Sigmoid colon (tissue), 7 donors: ENCODE data around the gene ROBO1. TPM values are rescaled to one million over a fixed set of nuclear protein-coding genes. Genes with fewer than 3 reads are reported as not detected.

Experiments
- DNase-seq: peaks from one replicate; pipeline ENCODE4 v3.0.0-alpha.2; 2019
- H3K27ac ChIP-seq, 4 donors: fragments of 200-600 bp; sonication (generic); one replicate each; pipeline ENCODE4 v1.5.1; 2016 to 2019; ENCODE audit warnings: mild to moderate bottlenecking in 1 of 4
- H3K27me3 ChIP-seq, 3 donors: fragments of 200-600 bp; sonication (generic); one replicate each; pipeline ENCODE4 v1.5.1; 2019; ENCODE audit warnings: mild to moderate bottlenecking in 1 of 3
- H3K36me3 ChIP-seq, 4 donors: fragments of 200-600 bp; sonication (generic); one replicate each; pipeline ENCODE4 v1.5.1; 2016 to 2019
- H3K4me1 ChIP-seq, 4 donors: fragments of 200-600 bp; sonication (generic); one replicate each; pipeline ENCODE4 v1.5.1; 2017 to 2019
- H3K4me3 ChIP-seq, 4 donors: fragments of 200-600 bp; sonication (generic); one replicate each; pipeline ENCODE4 v1.5.1; 2017 to 2019; ENCODE audit warnings: mild to moderate bottlenecking in 2 of 4, moderate library complexity in 1 of 4
- H3K9me3 ChIP-seq, 4 donors: fragments of 200-600 bp in 3 of 4; sonication (generic) in 3 of 4; one replicate each; pipeline versions ENCODE4 v1.5.1 to v1.6.1; 2013 to 2019
- EP300 ChIP-seq, 4 donors: sonication (generic); formaldehyde crosslinking; IDR thresholded peaks; one replicate each; pipeline ENCODE4 v1.6.1; 2017; ENCODE audit warnings: antibody characterized with exemption in 4 of 4
- POLR2A ChIP-seq, 2 donors: fragments of 450-650 bp; IDR thresholded peaks; one replicate each; pipeline ENCODE4 v1.6.1; 2016; ENCODE audit warnings: antibody characterized with exemption in 2 of 2, mild to moderate bottlenecking in 2 of 2, moderate library complexity in 2 of 2
- POLR2AphosphoS5 ChIP-seq, 4 donors: sonication (generic); formaldehyde crosslinking; IDR thresholded peaks; one replicate each; pipeline ENCODE4 v1.6.1; 2017; ENCODE audit warnings: antibody characterized with exemption in 4 of 4
- WGBS, 2 donors: extraction: QIAGEN DNeasy Blood & Tissue Kit; methylation state at CpG; one replicate each; pipeline ENCODE4 v1.1.7; 2013; 5-methylcytosine and 5-hydroxymethylcytosine counted together
- intact Hi-C: fragments of 100-400 bp; cut with DNase I; formaldehyde crosslinking; loops from one replicate; pipeline ENCODE4 v1.15.1; 2023
- polyA plus RNA-seq, 3 donors: library from polyadenylated mRNA; stranded (reverse); fragments of 200-250 nt; gene quantifications; one replicate each; pipeline ENCODE4 v1.2.3, GENCODE V29; 2013
- total RNA-seq, 4 donors: library from RNA; depleted of rRNA; stranded (reverse); fragments of >200 nt; gene quantifications; one replicate each; pipeline ENCODE4 v1.1.0, GENCODE V29; 2016
- TF ChIP-seq, protein P1 (sequence below), 4 experiments: fragments of 450-650 bp in 3 of 4; fragments of 200-600 bp in 1 of 4; IDR thresholded peaks; one replicate each; pipeline ENCODE4 v1.5.1; 2016 to 2019; ENCODE audit warnings: antibody characterized with exemption in 4 of 4, mild to moderate bottlenecking in 3 of 4, moderate library complexity in 2 of 4
- donor health status: healthy with polysubstance abuse.
- donor health status: Bipolar disorder and iron deficiency.
- donor health status: healthy.

The ROBO1 gene
- total and polyA plus RNA-seq, 7 donors: 0.69 to 45.7 (median 32.4) TPM

DNA sequence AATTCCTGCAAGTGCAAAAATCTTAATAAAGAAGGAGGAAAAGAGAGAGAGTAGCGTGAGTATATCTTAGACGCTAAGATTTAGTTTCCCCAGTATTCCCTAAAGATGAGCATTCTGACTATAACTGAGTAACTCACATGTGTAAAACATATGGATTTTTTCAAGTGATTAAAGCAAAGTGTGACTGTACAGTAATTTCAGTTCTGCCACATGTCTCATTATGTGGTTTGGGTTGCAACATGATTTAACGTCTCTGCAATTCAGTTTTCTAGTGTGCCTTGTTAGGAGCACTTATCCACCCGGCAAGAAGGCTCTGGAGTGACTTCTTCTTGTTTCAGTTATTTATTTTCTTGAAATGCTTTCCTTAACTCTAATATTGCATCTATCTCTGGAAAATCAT lies 514.1 kb downstream of the ROBO1 start:
- H3K27me3 ChIP-seq: no peaks in the 10 kb centered on the region
- TF ChIP-seq EP300 (IDR thresholded peaks at IDR 0.05) (no peak), POLR2A (IDR thresholded peaks at IDR 0.05) (no peak), POLR2AphosphoS5 (IDR thresholded peaks at IDR 0.05) (no peak)
- TF ChIP-seq, protein P1, sequence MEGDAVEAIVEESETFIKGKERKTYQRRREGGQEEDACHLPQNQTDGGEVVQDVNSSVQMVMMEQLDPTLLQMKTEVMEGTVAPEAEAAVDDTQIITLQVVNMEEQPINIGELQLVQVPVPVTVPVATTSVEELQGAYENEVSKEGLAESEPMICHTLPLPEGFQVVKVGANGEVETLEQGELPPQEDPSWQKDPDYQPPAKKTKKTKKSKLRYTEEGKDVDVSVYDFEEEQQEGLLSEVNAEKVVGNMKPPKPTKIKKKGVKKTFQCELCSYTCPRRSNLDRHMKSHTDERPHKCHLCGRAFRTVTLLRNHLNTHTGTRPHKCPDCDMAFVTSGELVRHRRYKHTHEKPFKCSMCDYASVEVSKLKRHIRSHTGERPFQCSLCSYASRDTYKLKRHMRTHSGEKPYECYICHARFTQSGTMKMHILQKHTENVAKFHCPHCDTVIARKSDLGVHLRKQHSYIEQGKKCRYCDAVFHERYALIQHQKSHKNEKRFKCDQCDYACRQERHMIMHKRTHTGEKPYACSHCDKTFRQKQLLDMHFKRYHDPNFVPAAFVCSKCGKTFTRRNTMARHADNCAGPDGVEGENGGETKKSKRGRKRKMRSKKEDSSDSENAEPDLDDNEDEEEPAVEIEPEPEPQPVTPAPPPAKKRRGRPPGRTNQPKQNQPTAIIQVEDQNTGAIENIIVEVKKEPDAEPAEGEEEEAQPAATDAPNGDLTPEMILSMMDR (IDR thresholded peaks at IDR 0.05): no peak
- no peaks in the 10 kb centered on the region for H3K9me3 ChIP-seq
- intact Hi-C loops: no loop called here
- H3K27ac ChIP-seq: no peak overlapping the region
- no peaks in the 10 kb centered on the region for H3K4me1 ChIP-seq
- H3K36me3 ChIP-seq: no peaks in the 10 kb centered on the region
- H3K4me3 ChIP-seq: no peak overlapping the region
- 77 to 80% methylated on average over 4 of the region's 4 CpGs for WGBS, 2 donors
- no peak for DNase-seq

DNA sequence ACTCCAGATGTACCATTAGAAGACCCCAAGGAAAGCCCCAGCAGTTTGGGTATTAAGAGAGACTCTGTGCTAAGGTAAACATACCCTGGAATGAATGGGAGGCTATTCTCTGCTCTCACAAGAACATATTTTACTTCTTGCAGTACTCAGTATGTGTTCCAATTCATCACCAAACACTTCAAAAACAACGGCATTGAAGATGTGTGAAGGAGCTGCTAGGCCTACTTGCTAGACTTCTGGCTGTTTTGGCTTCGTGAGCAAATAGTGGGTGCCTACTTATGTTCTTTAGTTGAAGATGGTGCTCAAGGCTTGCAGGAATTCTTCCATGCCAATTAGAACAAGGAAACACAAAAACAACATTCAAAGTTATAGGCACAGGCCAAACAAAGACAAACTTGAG lies 514.5 kb downstream of the ROBO1 start:
- H3K36me3 ChIP-seq: no peaks in the 10 kb centered on the region
- no peak overlapping the region for H3K4me3 ChIP-seq
- TF ChIP-seq, protein P1 (IDR thresholded peaks at IDR 0.05): no peak
- TF ChIP-seq POLR2A (IDR thresholded peaks at IDR 0.05): no peak
- no peak for TF ChIP-seq POLR2AphosphoS5 (IDR thresholded peaks at IDR 0.05)
- TF ChIP-seq EP300 (IDR thresholded peaks at IDR 0.05): no peak
- no peak overlapping the region for H3K27ac ChIP-seq
- H3K27me3 ChIP-seq: no peaks in the 10 kb centered on the region
- peaks cover 0 to 3% (median 0%) of the 10 kb centered on the region in 4 donors for H3K4me1 ChIP-seq
- no peak for DNase-seq
- WGBS, 2 donors: 67 to 70% methylated on average over 2 of the region's 2 CpGs
- no peaks in the 10 kb centered on the region for H3K9me3 ChIP-seq
- intact Hi-C loops: no loop called here

DNA sequence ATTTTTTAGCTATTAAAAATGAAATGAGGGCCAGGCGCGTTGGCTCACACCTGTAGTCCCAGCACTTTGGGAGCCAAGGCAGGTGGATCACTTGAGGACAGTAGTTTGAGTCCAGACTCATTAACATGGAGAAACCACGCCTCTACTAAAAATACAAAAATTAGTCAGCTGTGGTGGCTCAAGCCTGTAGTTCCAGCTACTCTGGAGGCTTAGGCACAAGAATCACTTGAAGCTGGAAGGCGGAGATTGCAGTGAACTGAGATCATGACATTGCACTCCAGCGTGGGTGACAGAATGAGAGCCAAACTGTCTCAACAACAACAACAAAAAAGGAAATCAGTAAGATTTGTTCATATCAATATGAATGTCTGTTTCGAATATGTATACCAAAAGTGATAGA lies 517.1 kb downstream of the ROBO1 start:
- intact Hi-C loops: no loop called here
- 83 to 84% methylated on average over 6 of the region's 6 CpGs for WGBS, 2 donors
- DNase-seq: no peak

DNA sequence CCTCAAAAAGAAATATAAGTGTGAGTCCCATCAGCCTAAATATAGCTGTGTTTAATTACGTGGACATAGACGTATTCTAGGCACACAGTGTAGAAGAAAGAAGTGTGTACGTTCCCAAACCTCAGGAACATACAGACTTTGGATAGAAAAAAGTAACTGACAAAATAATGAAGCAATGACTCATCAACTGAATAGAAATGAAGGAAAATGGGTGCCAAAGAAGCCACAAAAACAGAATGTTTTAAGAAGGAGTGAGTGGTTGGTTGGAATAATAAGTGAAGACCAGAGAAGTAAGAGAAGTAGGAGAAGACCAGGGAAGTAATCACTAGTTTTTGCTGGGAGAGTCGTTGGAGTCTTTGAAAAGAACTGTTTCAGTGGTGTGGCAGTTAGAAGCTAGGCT lies 518.1 kb downstream of the ROBO1 start:
- Histone ChIP-seq H3K27me3 (no peaks in the 10 kb centered on the region), H3K36me3 (no peaks in the 10 kb centered on the region), H3K4me3 (no peak overlapping the region), H3K4me1 (peaks cover 0 to 16% (median 12%) of the 10 kb centered on the region in 4 donors), H3K27ac (no peak overlapping the region), H3K9me3 (no peaks in the 10 kb centered on the region)
- TF ChIP-seq POLR2A (IDR thresholded peaks at IDR 0.05): no peak
- TF ChIP-seq, protein P1 (IDR thresholded peaks at IDR 0.05): no peak
- no peak for TF ChIP-seq POLR2AphosphoS5 (IDR thresholded peaks at IDR 0.05)
- no peak for TF ChIP-seq EP300 (IDR thresholded peaks at IDR 0.05)
- 68 to 83% methylated on average over 4 of the region's 4 CpGs for WGBS, 2 donors
- intact Hi-C loops: no loop called here
- no peak for DNase-seq

More for the DNA sequence above, 517.1 kb downstream of the ROBO1 start:
- H3K27me3 ChIP-seq: no peaks in the 10 kb centered on the region
- no peaks in the 10 kb centered on the region for H3K9me3 ChIP-seq
- no peak for TF ChIP-seq POLR2AphosphoS5 (IDR thresholded peaks at IDR 0.05)
- TF ChIP-seq, protein P1 (IDR thresholded peaks at IDR 0.05): no peak
- TF ChIP-seq POLR2A (IDR thresholded peaks at IDR 0.05): no peak
- no peak for TF ChIP-seq EP300 (IDR thresholded peaks at IDR 0.05)
- no peaks in the 10 kb centered on the region for H3K36me3 ChIP-seq
- H3K27ac ChIP-seq: no peak overlapping the region
- peaks cover 0 to 16% (median 12%) of the 10 kb centered on the region in 4 donors for H3K4me1 ChIP-seq
- H3K4me3 ChIP-seq: no peak overlapping the region

DNA sequence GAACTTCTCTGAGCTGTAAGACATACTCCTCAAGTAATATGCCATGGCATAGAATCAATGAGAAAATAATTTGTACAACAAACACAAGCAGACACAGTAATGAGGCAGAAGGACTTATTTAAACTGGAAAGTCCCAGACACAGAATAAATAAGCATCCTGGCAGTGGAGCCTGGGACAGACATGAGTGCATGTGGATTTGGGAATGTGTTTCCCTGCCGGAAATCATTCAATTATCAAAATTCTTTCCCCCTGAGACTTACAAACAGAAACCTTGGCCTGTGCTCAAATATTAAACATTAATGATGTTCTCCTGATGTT lies 520.1 kb downstream of the ROBO1 start:
- TF ChIP-seq EP300 (IDR thresholded peaks at IDR 0.05) (no peak), POLR2AphosphoS5 (IDR thresholded peaks at IDR 0.05) (no peak), POLR2A (IDR thresholded peaks at IDR 0.05) (no peak)
- TF ChIP-seq, protein P1 (IDR thresholded peaks at IDR 0.05): no peak
- Histone ChIP-seq H3K4me3 (no peak overlapping the region), H3K9me3 (no peaks in the 10 kb centered on the region), H3K36me3 (no peaks in the 10 kb centered on the region), H3K27me3 (no peaks in the 10 kb centered on the region), H3K4me1 (peaks cover 0 to 16% (median 12%) of the 10 kb centered on the region in 4 donors), H3K27ac (peak overlapping the region in 3 of 4 donors; percentile 39 to 44 (median 41))
- intact Hi-C loops: no loop called here
- 66 to 70% methylated on average over 1 of the region's 1 CpG for WGBS, 2 donors
- peak; percentile 37 for DNase-seq
